Measurements from ENCODE around the gene MBOAT2. TPM values are rescaled to one million over a fixed set of nuclear protein-coding genes. Genes with fewer than 3 reads are reported as not detected.
"Not testable (repeated sequence)": the region's sequence is repeated elsewhere in the genome, so short reads cannot be mapped to it uniquely, and the experiment has no call there.

MBOAT2 gene
- total RNA-seq, 1 donor from 2014 or later: 5.3 TPM

- no peak for DNase-seq
- peaks cover 28% of the 10 kb centered on the region for H3K36me3 ChIP-seq
- H3K9me3 ChIP-seq (replicated peaks): peaks cover 34% of the 10 kb centered on the region
- no peak for TF ChIP-seq CTCF (IDR thresholded peaks at IDR 0.05; ENCODE audit: borderline replicate concordance)
- H3K4me1 ChIP-seq: no peaks in the 10 kb centered on the region
- H3K4me3 ChIP-seq: no peak overlapping the region
- H3K27me3 ChIP-seq (ENCODE audit: low read depth): no peaks in the 10 kb centered on the region
- H3K27ac ChIP-seq (replicated peaks): no peak overlapping the region
- intact Hi-C loops (cut with micrococcal nuclease): no loop called here
Measured at GRCh38 chr2:8907764-8908288, 95.7 kb downstream of the MBOAT2 start.

DNA sequence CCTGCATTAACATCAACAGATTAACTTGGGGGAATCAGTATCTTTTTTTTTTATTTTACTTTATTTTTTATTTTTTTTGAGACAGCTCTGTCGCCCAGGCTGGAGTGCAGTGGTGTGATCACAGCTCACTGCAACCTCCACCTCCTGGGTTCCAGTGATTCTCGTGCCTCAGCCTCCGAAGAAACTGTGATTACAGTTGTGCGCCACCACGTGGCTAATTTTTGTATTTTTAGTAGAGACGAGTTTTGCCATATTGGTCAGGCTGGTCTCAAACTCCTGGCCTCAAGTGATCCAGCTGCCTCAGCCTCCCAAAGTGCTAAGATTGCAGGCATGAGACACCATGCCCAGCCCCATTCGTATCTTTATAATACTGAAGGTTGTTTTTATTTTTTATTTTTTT, 99.6 kb downstream of the MBOAT2 start:
- H3K27me3 ChIP-seq (ENCODE audit: low read depth); H3K4me1 ChIP-seq; DNase-seq; intact Hi-C loops (cut with micrococcal nuclease); H3K4me3 ChIP-seq; H3K27ac ChIP-seq (replicated peaks): not testable (repeated sequence)
- peaks cover 34% of the 10 kb centered on the region for H3K9me3 ChIP-seq (replicated peaks)
- H3K36me3 ChIP-seq: peaks cover 40% of the 10 kb centered on the region

DNA sequence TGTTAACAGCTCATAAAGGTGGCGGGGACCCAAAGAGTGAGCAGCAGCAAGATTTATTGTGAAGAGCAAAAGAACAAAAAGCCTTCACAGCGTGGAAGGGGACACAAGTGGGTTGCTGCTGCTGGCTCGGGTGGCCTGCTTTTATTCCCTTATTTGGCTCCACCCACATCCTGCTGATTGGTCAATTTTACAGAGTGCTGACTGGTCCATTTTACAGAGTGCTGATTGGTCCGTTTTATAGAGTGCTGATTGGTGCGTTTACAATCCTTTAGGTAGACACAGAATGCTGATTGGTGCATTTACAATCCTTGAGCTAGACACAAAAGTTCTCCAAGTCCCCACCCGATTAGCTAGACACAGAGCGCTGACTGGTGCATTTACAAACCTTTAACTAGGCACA, 100.7 kb downstream of the MBOAT2 start:
- H3K36me3 ChIP-seq: peaks cover 33% of the 10 kb centered on the region
- H3K4me1 ChIP-seq; H3K27me3 ChIP-seq (ENCODE audit: low read depth); H3K27ac ChIP-seq (replicated peaks); DNase-seq; H3K4me3 ChIP-seq; intact Hi-C loops (cut with micrococcal nuclease): not testable (repeated sequence)
- H3K9me3 ChIP-seq (replicated peaks): peaks cover 34% of the 10 kb centered on the region

GRCh38 chr2:8897206-8897605, 106.3 kb downstream of the MBOAT2 start:
- H3K27ac ChIP-seq (replicated peaks); H3K4me3 ChIP-seq; DNase-seq; intact Hi-C loops (cut with micrococcal nuclease); H3K4me1 ChIP-seq; H3K27me3 ChIP-seq (ENCODE audit: low read depth): not testable (repeated sequence)
- Histone ChIP-seq H3K9me3 (replicated peaks) (peaks cover 25% of the 10 kb centered on the region), H3K36me3 (peaks cover 16% of the 10 kb centered on the region)

DNA sequence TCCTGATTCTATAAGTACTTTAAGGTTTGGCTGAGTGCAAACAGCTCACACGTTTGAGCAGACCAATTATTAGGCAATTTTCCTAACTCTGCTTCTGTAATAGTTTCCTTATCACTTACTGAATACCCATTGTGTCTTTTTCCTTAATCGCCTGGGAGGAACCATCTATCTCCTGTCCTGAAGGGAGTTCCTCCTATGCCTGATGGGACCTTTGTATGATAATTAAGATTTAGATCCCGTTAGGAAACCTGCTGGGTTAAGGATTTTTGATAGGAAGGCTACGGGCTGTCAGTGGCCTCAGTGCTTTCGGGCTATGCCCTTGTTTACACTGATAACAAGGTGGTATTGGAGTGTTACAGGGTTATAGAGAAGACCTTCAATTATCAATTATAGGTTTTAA, 106.8 kb downstream of the MBOAT2 start:
- H3K4me3 ChIP-seq; H3K27me3 ChIP-seq (ENCODE audit: low read depth); intact Hi-C loops (cut with micrococcal nuclease); H3K27ac ChIP-seq (replicated peaks); DNase-seq; H3K4me1 ChIP-seq: not testable (repeated sequence)
- Histone ChIP-seq H3K36me3 (peaks cover 11% of the 10 kb centered on the region), H3K9me3 (replicated peaks) (peaks cover 19% of the 10 kb centered on the region)

DNA sequence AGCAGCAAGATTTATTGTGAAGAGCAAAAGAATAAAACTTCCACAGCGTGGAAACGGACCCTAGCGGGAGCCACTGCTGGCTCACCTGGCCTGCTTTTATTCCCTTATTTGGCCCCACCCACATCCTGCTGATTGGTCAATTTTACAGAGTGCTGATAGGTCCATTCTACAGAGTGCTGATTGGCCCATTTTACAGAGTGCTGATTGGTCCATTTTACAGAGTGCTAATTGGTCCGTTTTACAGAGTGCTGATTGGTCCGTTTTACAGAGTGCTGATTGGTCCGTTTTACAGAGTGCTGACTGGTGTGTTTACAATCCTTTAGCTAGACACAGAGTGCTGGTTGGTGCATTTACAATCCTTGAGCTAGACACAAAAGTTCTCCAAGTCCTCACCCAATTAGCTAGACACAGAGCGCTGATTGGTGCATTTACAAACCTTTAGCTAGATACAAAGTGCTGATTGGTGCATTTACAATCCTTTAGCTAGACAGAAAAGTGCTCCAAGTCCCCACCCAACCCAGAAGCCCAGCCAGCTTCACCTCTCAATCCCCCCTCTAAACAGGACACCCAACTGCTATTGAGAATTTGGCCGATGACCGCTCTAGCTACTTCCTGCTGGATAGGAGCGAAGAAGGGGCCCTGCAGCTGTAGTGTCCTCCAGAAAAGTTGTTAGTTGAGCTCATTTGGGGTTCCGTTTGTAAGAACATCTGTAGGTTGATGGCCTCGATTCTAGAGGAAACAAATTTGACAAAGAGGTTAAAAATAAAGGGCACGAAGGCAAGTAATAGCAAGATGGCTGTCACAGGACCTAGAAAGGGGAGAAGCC, 108.2 kb downstream of the MBOAT2 start:
- H3K27ac ChIP-seq (replicated peaks); H3K27me3 ChIP-seq (ENCODE audit: low read depth); DNase-seq; H3K4me1 ChIP-seq; intact Hi-C loops (cut with micrococcal nuclease); H3K4me3 ChIP-seq: not testable (repeated sequence)
- peaks cover 12% of the 10 kb centered on the region for H3K9me3 ChIP-seq (replicated peaks)
- H3K36me3 ChIP-seq: peaks cover 11% of the 10 kb centered on the region

- Histone ChIP-seq H3K4me3 (no peak overlapping the region), H3K27me3 (ENCODE audit: low read depth) (no peaks in the 10 kb centered on the region), H3K9me3 (replicated peaks) (peaks cover 12% of the 10 kb centered on the region), H3K27ac (replicated peaks) (no peak overlapping the region), H3K4me1 (no peaks in the 10 kb centered on the region), H3K36me3 (peaks cover 11% of the 10 kb centered on the region)
- no peak for TF ChIP-seq CTCF (IDR thresholded peaks at IDR 0.05; ENCODE audit: borderline replicate concordance)
- DNase-seq: no peak
- intact Hi-C loops (cut with micrococcal nuclease): no loop called here
Measured at GRCh38 chr2:8893978-8894820, 109.3 kb downstream of the MBOAT2 start.

Measured in left ventricle myocardium inferior (tissue), 1 donor.